ENCODE measurements around the gene ACOT6.
"Not testable (repeated sequence)": the region's sequence is repeated elsewhere in the genome, so short reads cannot be mapped to it uniquely, and the experiment has no call there.

ACOT6 gene

GRCh38 chr14:73645248-73645610 lies 32.9 kb downstream of the ACOT6 start:
- ATAC-seq, result no peak
- DNase-seq, result no peak

DNA sequence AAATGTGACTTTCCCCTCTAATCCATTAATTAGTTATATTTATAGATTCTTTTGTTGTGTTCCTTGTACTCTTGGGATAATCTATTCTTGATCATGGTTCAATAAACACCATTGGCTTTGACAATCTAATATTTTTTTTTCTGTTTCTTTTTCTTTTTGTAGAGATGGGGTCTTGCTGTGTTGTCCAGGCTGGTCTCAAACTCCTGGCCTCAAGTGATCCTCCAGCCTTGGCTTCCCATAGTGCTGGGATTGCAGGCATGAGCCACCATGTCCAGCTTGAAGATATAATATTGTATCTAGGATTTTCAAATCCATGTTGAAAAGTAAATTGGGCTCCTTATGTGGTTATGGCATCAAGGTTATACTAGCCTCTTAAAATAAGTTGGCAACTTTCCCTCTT lies 38.7 kb downstream of the ACOT6 start:
- no peak for DNase-seq
- no peak for ATAC-seq

DNA sequence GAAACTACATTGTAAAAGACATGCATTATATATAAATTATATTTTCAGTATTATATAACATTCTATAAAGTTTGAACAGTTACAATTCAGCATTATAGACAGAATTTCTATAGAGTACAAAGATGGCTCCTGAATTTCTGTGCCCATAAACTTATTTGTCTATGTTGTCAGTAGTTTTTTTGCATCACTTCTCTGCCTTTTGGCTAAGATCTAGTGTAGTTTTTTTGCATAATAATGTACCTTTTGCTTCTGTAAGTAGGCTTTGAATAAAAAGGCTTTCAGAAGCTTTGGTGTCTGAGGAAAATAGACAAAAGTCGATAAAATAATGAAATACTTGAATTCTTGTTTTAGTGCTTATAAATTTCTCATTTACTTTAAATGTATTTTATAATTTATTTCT lies 43.5 kb downstream of the ACOT6 start:
- ATAC-seq, result no peak
- no peak for DNase-seq

DNA sequence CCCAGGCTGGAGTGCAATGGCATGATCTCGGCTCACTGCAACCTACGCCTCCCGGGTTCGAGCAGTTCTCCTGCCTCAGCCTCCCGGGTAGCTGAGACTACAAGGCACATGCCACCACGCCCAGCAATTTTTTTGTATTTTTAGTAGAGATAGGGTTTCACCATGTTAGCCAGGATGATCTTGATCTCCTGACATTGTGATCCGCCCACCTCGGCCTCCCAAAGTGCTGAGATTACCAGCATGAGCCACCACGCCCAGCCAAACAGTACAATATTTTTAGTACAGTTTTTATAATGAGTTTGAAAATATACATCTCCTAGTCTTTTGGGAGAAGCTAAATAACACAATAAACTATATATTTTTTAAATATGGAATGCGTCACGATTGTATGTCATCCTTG lies 46.9 kb downstream of the ACOT6 start:
- DNase-seq, ATAC-seq: not testable (repeated sequence)

DNA sequence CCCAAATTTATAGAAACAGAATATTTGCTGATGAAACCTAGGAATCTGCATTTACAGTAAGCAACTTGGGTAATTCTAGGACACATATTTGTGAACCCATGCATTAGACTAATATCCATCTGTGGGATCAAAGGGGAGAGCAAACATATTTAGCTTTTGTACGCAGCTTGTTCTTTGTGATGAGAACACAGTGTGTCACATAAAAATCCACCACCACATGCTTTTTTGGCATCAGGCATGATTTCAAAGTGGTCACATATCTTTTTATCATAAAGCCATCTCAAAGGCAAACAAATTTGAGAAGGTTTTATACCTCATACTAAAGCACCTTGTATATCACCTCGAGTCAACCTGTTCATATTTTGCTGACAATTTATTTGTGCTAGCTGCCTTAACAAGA lies 48.2 kb downstream of the ACOT6 start:
- DNase-seq (no peak), ATAC-seq (no peak)

DNA sequence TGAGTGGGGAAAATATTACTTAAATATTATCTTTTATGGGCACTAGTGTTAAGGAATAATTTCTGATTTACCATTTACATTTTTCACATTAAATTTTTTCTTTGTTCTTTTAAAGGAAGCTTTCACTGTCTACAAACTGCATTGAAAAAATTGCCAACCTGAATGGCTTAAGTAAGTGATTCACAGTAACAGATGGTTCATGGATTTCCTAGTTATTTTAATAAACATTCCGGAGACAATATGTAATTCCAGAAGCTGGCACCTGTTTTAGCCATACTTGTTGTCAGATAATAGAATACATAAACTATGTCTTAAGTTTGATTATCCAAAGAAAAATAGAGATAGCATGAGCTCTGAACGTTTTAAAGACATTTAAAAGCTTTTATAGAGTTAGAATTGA lies 49.6 kb downstream of the ACOT6 start:
- DNase-seq, result no peak
- ATAC-seq, result no peak

GRCh38 chr14:73662487-73662943 lies 50.2 kb downstream of the ACOT6 start:
- DNase-seq (no peak), ATAC-seq (no peak)

DNA sequence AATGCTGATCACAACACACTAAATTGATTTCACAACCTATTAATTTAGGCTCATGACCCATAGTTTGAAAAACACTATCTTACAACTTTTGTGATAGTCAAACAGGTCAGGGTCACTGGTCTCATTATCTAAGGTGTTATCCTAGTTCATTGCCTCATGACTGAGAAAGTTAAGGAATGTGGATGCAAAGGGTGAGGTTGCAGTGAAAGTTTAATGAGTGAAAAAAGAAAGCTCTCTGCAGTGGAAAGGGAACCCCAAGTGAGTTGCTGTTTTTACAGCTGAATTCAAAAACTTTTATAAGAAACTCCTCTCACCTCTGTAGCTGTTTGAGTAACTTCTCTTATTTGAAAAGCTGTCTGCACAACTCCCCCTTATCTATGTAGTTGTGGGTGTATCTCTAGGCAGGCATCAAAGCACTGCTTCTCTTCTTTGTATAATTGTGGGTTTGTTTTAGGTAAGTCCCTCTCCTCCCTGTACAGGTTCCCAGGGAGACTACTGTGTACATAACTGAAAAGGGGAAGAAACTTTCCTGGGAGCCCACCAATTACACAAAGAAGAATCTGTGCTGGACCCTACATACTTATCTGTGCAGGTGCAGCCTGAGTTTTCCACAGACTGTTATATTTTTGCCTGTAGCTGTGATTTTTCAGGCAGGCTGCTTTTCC lies 51.4 kb downstream of the ACOT6 start:
- DNase-seq, result no peak
- ATAC-seq, result no peak

GRCh38 chr14:73665130-73665529 lies 52.8 kb downstream of the ACOT6 start:
- ATAC-seq (no peak), DNase-seq (no peak)

GRCh38 chr14:73666583-73666982 lies 54.3 kb downstream of the ACOT6 start:
- ATAC-seq (no peak), DNase-seq (no peak)

- DNase-seq (no peak), ATAC-seq (no peak)
Observed at GRCh38 chr14:73667854-73668253, 55.5 kb downstream of the ACOT6 start.
